Esophagus muscularis mucosa (tissue), 3 donors: Measurements from ENCODE around the gene TBC1D22A.

ENCODE experiments used
- CTCF ChIP-seq, 3 experiments: fragments of 200-600 bp in 2 of 3; fragments of 450-650 bp in 1 of 3; sonication (generic) in 2 of 3; IDR thresholded peaks; one replicate each; pipeline ENCODE4 v1.5.1; 2017 to 2019; ENCODE audit warnings: antibody characterized with exemption in 3 of 3, mild to moderate bottlenecking in 2 of 3, moderate library complexity in 1 of 3
- EP300 ChIP-seq: sonication (generic); formaldehyde crosslinking; IDR thresholded peaks from one replicate; pipeline ENCODE4 v1.6.1; 2017; ENCODE audit warnings: antibody characterized with exemption

GRCh38 chr22:47061226-47061625 lies 298.8 kb downstream of the TBC1D22A start:
- TF ChIP-seq CTCF (IDR thresholded peaks at IDR 0.05) (no peak), EP300 (no peak)
